Spinal cord (tissue), 10 donors: ENCODE results near the gene MYOM1. TPM values are rescaled to one million over a fixed set of nuclear protein-coding genes. Genes with fewer than 3 reads are reported as not detected.
A peak's percentile ranks its signal among the peaks of the same experiment; 100 is the strongest.
"Not testable (repeated sequence)": the region's sequence is repeated elsewhere in the genome, so short reads cannot be mapped to it uniquely, and the experiment has no call there.

Source experiments
- DNase-seq, 6 donors: peaks; one replicate each; pipeline versions ENCODE4 v3.0.0 to v3.0.0-alpha.2; 2013 to 2015; ENCODE audit warnings: low spot score in 6 of 6, low read depth in 4 of 6
- H3K27ac ChIP-seq: one replicate; pipeline ENCODE4 v1.5.1; 2013; ENCODE audit warnings: low read depth, low read length, control low read depth
- H3K27me3 ChIP-seq: one replicate; pipeline ENCODE4 v1.6.1; 2013; ENCODE audit warnings: low read length; ENCODE audit not compliant: control insufficient read depth, insufficient read depth
- H3K36me3 ChIP-seq: one replicate; pipeline ENCODE4 v1.6.1; 2013; ENCODE audit warnings: low read length; ENCODE audit not compliant: control insufficient read depth, insufficient read depth
- H3K4me1 ChIP-seq: one replicate; pipeline ENCODE4 v1.6.1; 2013; ENCODE audit warnings: low read length; ENCODE audit not compliant: control insufficient read depth, insufficient read depth
- H3K4me3 ChIP-seq: one replicate; pipeline ENCODE4 v1.5.1; 2013; ENCODE audit warnings: low read depth, low read length, control low read depth
- H3K9me3 ChIP-seq: one replicate; pipeline ENCODE4 v1.6.1; 2013; ENCODE audit warnings: low read length; ENCODE audit not compliant: control insufficient read depth, insufficient read depth
- WGBS: methylation state at CpG from one replicate; pipeline ENCODE4 v1.1.5; 2013; ENCODE audit warnings: missing lambda C conversion rate; ENCODE audit not compliant: insufficient coverage; 5-methylcytosine and 5-hydroxymethylcytosine counted together
- polyA plus RNA-seq, 2 donors: library from polyadenylated mRNA; unstranded; fragments of 120-200 nt; gene quantifications; one replicate each; pipeline ENCODE4 v1.2.1, GENCODE V29; 2013; ENCODE audit not compliant: insufficient read length in 2 of 2
- total RNA-seq, 2 donors: library from RNA; depleted of rRNA in 1 of 2; stranded (reverse); fragments of 120-200 nt in 1 of 2; fragments of >200 nt in 1 of 2; gene quantifications; one replicate each; pipeline versions ENCODE4 v1.2.3 to v1.2.4, GENCODE V29; 2013 to 2014
- donor health status: healthy.

The MYOM1 gene
- total and polyA plus RNA-seq, 4 donors, result 9.2 to 15.4 (median 9.7) TPM

- no peaks in the 10 kb centered on the region for H3K27me3 ChIP-seq
- no peaks in the 10 kb centered on the region for H3K4me1 ChIP-seq
- no peak overlapping the region for H3K4me3 ChIP-seq
- no peaks in the 10 kb centered on the region for H3K36me3 ChIP-seq
- no peak overlapping the region for H3K27ac ChIP-seq
- 97% methylated on average over 3 of the region's 5 CpGs for WGBS
- no peaks in the 10 kb centered on the region for H3K9me3 ChIP-seq
- DNase-seq, result no peak
These were observed 183.7 kb downstream of the MYOM1 start for GRCh38 chr18:3036108-3036507.

- WGBS, result 93% methylated on average over 4 of the region's 5 CpGs
- Histone ChIP-seq H3K4me1 (no peaks in the 10 kb centered on the region), H3K9me3 (no peaks in the 10 kb centered on the region), H3K27ac (no peak overlapping the region), H3K27me3 (no peaks in the 10 kb centered on the region), H3K36me3 (no peaks in the 10 kb centered on the region), H3K4me3 (no peak overlapping the region)
- no peak for DNase-seq
These were observed 184.1 kb downstream of the MYOM1 start for GRCh38 chr18:3035635-3036034.

GRCh38 chr18:3032721-3033120 is 187.0 kb downstream of the MYOM1 start:
- Histone ChIP-seq H3K4me3 (no peak overlapping the region), H3K9me3 (no peaks in the 10 kb centered on the region), H3K4me1 (peaks cover 7% of the 10 kb centered on the region), H3K27ac (no peak overlapping the region), H3K36me3 (no peaks in the 10 kb centered on the region), H3K27me3 (no peaks in the 10 kb centered on the region)
- no CpG with 5 or more reads among the region's 3 CpGs for WGBS
- DNase-seq, result no peak

- Histone ChIP-seq H3K27ac (peak overlapping the region; percentile 76), H3K27me3 (no peaks in the 10 kb centered on the region), H3K4me1 (peaks cover 10% of the 10 kb centered on the region), H3K9me3 (no peaks in the 10 kb centered on the region), H3K4me3 (no peak overlapping the region), H3K36me3 (no peaks in the 10 kb centered on the region)
- 35% methylated on average over 2 of the region's 12 CpGs for WGBS
- peak in 1 of 6 donors; percentile 70 for DNase-seq
These were observed 190.4 kb downstream of the MYOM1 start for GRCh38 chr18:3029215-3029952.

GRCh38 chr18:3028115-3028514 is 191.7 kb downstream of the MYOM1 start:
- H3K36me3 ChIP-seq, result not testable (repeated sequence)
- 100% methylated on average over 2 of the region's 3 CpGs for WGBS

GRCh38 chr18:3027370-3027891 is 192.3 kb downstream of the MYOM1 start:
- Histone ChIP-seq H3K4me1 (peaks cover 10% of the 10 kb centered on the region), H3K27ac (peak overlapping the region; percentile 33), H3K4me3 (no peak overlapping the region), H3K27me3 (no peaks in the 10 kb centered on the region), H3K36me3 (no peaks in the 10 kb centered on the region), H3K9me3 (no peaks in the 10 kb centered on the region)
- peak in 1 of 6 donors; percentile 60 for DNase-seq
- WGBS, result 63% methylated on average over 8 of the region's 11 CpGs

More at GRCh38 chr18:3028115-3028514, 191.7 kb downstream of the MYOM1 start:
- peaks cover 10% of the 10 kb centered on the region for H3K4me1 ChIP-seq
- H3K27me3 ChIP-seq, H3K9me3 ChIP-seq, H3K4me3 ChIP-seq, H3K27ac ChIP-seq, DNase-seq: not testable (repeated sequence)

GRCh38 chr18:3025544-3025943 is 194.2 kb downstream of the MYOM1 start:
- no peak for DNase-seq
- Histone ChIP-seq H3K36me3 (no peaks in the 10 kb centered on the region), H3K4me3 (no peak overlapping the region), H3K27me3 (no peaks in the 10 kb centered on the region), H3K27ac (no peak overlapping the region), H3K9me3 (no peaks in the 10 kb centered on the region), H3K4me1 (peaks cover 10% of the 10 kb centered on the region)
- WGBS, result 100% methylated on average over 1 of the region's 2 CpGs

GRCh38 chr18:3023603-3024002 is 196.2 kb downstream of the MYOM1 start:
- not testable (repeated sequence) for H3K27me3 ChIP-seq, DNase-seq, H3K4me3 ChIP-seq, H3K9me3 ChIP-seq, H3K36me3 ChIP-seq, H3K27ac ChIP-seq, H3K4me1 ChIP-seq
- 100% methylated on average over 1 of the region's 5 CpGs for WGBS
